GM12878 (cell line): ENCODE data around the gene RFLNA. TPM values are rescaled to one million over a fixed set of nuclear protein-coding genes. Genes with fewer than 3 reads are reported as not detected.

Source experiments
- ATAC-seq: fragments of 200-7000 bp; cut with Tn5 transposase; 3 replicates; pipeline ENCODE4 v1.9.1; 2020; ENCODE audit warnings: mild to moderate bottlenecking, moderate library complexity
- BruUV-seq: library from RNA; stranded (reverse); fragments of 400-500 nt; replicated peaks from 2 replicates; lab custom pipeline; 2021; lab: Mats Ljungman, UMichigan
- CTCF ChIA-PET: fragments of 300-600 bp; sonication (Branson Sonifier 250); formaldehyde crosslinking; extraction: SDS; loops from one replicate; lab custom pipeline; 2021; ENCODE audit warnings: inconsistent platforms; lab: Yijun Ruan, JAX
- POLR2A ChIA-PET: fragments of 350-600 bp; formaldehyde crosslinking; extraction: SDS; loops from one replicate; lab custom pipeline; 2021; ENCODE audit warnings: inconsistent platforms; lab: Charles Lee
- RAD21 ChIA-PET: fragments of 300-600 bp; sonication (Branson Sonifier 250); formaldehyde crosslinking; loops from one replicate; lab custom pipeline; 2023; ENCODE audit warnings: antibody characterized with exemption; ENCODE audit not compliant: unreplicated experiment; lab: Charles Lee
- SMC1A ChIA-PET: fragments of 300-600 bp; sonication (Branson Sonifier 250); formaldehyde crosslinking; loops from one replicate; lab custom pipeline; 2023; ENCODE audit not compliant: unreplicated experiment, uncharacterized antibody; lab: Charles Lee
- DNase-seq: peaks from one replicate; pipeline ENCODE4 v3.0.0-alpha.2; 2011; ENCODE audit warnings: low read depth, low spot score
- FAIRE-seq: peaks from 3 replicates; lab custom pipeline; 2011; peaks lifted over from hg19 to GRCh38; lab: Jason Lieb, UNC
- H2AFZ ChIP-seq: 2 replicates; pipeline ENCODE4 v1.6.0; 2011; ENCODE audit warnings: low read depth, low read length, control low read depth; ENCODE audit not compliant: control insufficient read depth
- H3K27ac ChIP-seq: 2 replicates; pipeline ENCODE4 v1.5.1; 2011; ENCODE audit warnings: control low read depth; ENCODE audit not compliant: control insufficient read depth, insufficient read depth
- H3K27me3 ChIP-seq, 2 experiments: replicated peaks in 1 of 2; 2 replicates each; pipeline versions ENCODE4 v1.6.0 to v1.6.1; 2011; ENCODE audit warnings: low read length in 1 of 2; ENCODE audit not compliant: control insufficient read depth in 2 of 2, insufficient read depth in 2 of 2
- H3K36me3 ChIP-seq, 2 experiments: 2 replicates each; pipeline ENCODE4 v1.5.1; 2011; ENCODE audit warnings: low read length in 1 of 2; ENCODE audit not compliant: control insufficient read depth in 2 of 2, insufficient read depth in 2 of 2
- H3K4me1 ChIP-seq: 2 replicates; pipeline ENCODE4 v1.6.1; 2011; ENCODE audit warnings: mild to moderate bottlenecking, low read length, moderate library complexity, mixed read lengths; ENCODE audit not compliant: control insufficient read depth, insufficient read depth
- H3K4me2 ChIP-seq: 2 replicates; pipeline ENCODE4 v1.6.0; 2011; ENCODE audit warnings: control low read depth; ENCODE audit not compliant: control insufficient read depth, insufficient read depth
- H3K4me3 ChIP-seq: fragments of 200-600 bp; sonication (generic); 2 replicates; pipeline ENCODE4 v1.5.1; 2016
- H3K79me2 ChIP-seq: 2 replicates; pipeline ENCODE4 v1.6.0; 2011; ENCODE audit warnings: low read length; ENCODE audit not compliant: control insufficient read depth, insufficient read depth
- H3K9ac ChIP-seq: 2 replicates; pipeline ENCODE4 v1.8.0; 2011; ENCODE audit warnings: low read length, control low read depth, mixed read lengths; ENCODE audit not compliant: control insufficient read depth, insufficient read depth
- H3K9me3 ChIP-seq: replicated peaks from 3 replicates; pipeline ENCODE4 v1.5.1; 2011; ENCODE audit warnings: mild to moderate bottlenecking, low read length; ENCODE audit not compliant: control insufficient read depth, insufficient read depth
- H4K20me1 ChIP-seq: 2 replicates; pipeline ENCODE4 v1.6.0; 2011; ENCODE audit not compliant: control insufficient read depth, insufficient read depth
- BCL11A ChIP-seq: IDR thresholded peaks from 2 replicates; pipeline ENCODE4 v1.6.1; 2011; ENCODE audit warnings: low read depth, low read length
- CBFB ChIP-seq: IDR thresholded peaks from 2 replicates; pipeline ENCODE4 v1.6.1; 2016; ENCODE audit warnings: antibody characterized with exemption, low read depth
- CBX5 ChIP-seq: sonication (generic); IDR thresholded peaks from 2 replicates; pipeline ENCODE4 v1.6.1; 2016; ENCODE audit warnings: low read depth, moderate library complexity, mild to moderate bottlenecking, inconsistent platforms
- CEBPB ChIP-seq, 2 experiments: fragments of 150-350 bp in 1 of 2; IDR thresholded peaks; 2 replicates each; pipeline ENCODE4 v1.6.1; 2012 to 2014; ENCODE audit warnings: low read depth in 2 of 2, low read length in 2 of 2, borderline replicate concordance in 1 of 2, inconsistent platforms in 1 of 2
- CHD1 ChIP-seq: IDR thresholded peaks from 2 replicates; pipeline ENCODE4 v1.6.1; 2012; ENCODE audit warnings: low read depth, low read length, improper control_type of control experiment
- E2F4 ChIP-seq: IDR thresholded peaks from 2 replicates; pipeline ENCODE4 v1.6.1; 2012; ENCODE audit warnings: low read depth, low read length, improper control_type of control experiment
- E2F8 ChIP-seq: fragments of 450-650 bp; IDR thresholded peaks from 2 replicates; pipeline ENCODE4 v1.6.1; 2018; ENCODE audit warnings: mild to moderate bottlenecking, low read depth, moderate library complexity; ENCODE audit not compliant: partially characterized antibody
- JUNB ChIP-seq: IDR thresholded peaks from 2 replicates; pipeline ENCODE4 v1.6.1; 2016; ENCODE audit warnings: antibody characterized with exemption, mild to moderate bottlenecking
- MEF2B ChIP-seq: fragments of 450-650 bp; IDR thresholded peaks from 2 replicates; pipeline ENCODE4 v1.6.1; 2018; ENCODE audit warnings: mild to moderate bottlenecking, moderate library complexity; ENCODE audit not compliant: partially characterized antibody, poor library complexity, severe bottlenecking
- MXI1 ChIP-seq: fragments of 150-350 bp; IDR thresholded peaks from 2 replicates; pipeline ENCODE4 v1.6.1; 2011; ENCODE audit warnings: low read depth, mild to moderate bottlenecking, inconsistent platforms, low read length, improper control_type of control experiment
- POLR2A ChIP-seq: IDR thresholded peaks from 2 replicates; pipeline ENCODE4 v1.6.1; 2011; ENCODE audit warnings: low read depth, mild to moderate bottlenecking, low read length
- REST ChIP-seq: IDR thresholded peaks from 2 replicates; pipeline ENCODE4 v1.6.1; 2012; ENCODE audit warnings: mild to moderate bottlenecking, low read depth, low read length
- SUZ12 ChIP-seq: fragments of 200-600 bp; sonication (generic); IDR thresholded peaks from one replicate; pipeline ENCODE4 v1.6.1; 2018; ENCODE audit warnings: antibody characterized with exemption, mild to moderate bottlenecking; ENCODE audit not compliant: unreplicated experiment
- USF2 ChIP-seq: IDR thresholded peaks from 2 replicates; pipeline ENCODE4 v1.6.1; 2011; ENCODE audit warnings: low read depth, low read length, improper control_type of control experiment, borderline replicate concordance
- ZNF274 ChIP-seq: IDR thresholded peaks from one replicate; pipeline ENCODE4 v1.8.0; 2011; ENCODE audit not compliant: insufficient read length, insufficient read depth
- WGBS: methylation state at CpG from one replicate; pipeline ENCODE4 v1.1.6; 2016; ENCODE audit warnings: low lambda C conversion rate; ENCODE audit not compliant: insufficient replicate concordance, insufficient coverage; ENCODE audit errors: missing lambda C conversion rate; 5-methylcytosine and 5-hydroxymethylcytosine counted together
- in situ Hi-C: fragments of 300-500 bp; cut with MboI; formaldehyde crosslinking; loops from 9 replicates; pipeline ENCODE4 v1.14.3; 2018; ENCODE audit warnings: mixed read lengths
- intact Hi-C: fragments of 100-400 bp; cut with micrococcal nuclease; formaldehyde crosslinking; loops from one replicate; pipeline ENCODE4 v1.14.2; 2022; ENCODE audit not compliant: unreplicated experiment
- polyA plus RNA-seq, 11 experiments: library from polyadenylated mRNA; depleted of rRNA in 4 of 11; unstranded in 6 of 11; stranded (reverse) in 5 of 11; fragments of >200 nt; fragmentation: Nextera tagmentation in 4 of 11; fragmentation: Illumina TruSeq in 1 of 11; extraction: Ambion mirVana in 4 of 11; extraction: Trizol in 1 of 11; gene quantifications; 1 replicate in 1 of 11; 2 replicates in 10 of 11; pipeline versions ENCODE4 v1.2.1 to v1.2.3, GENCODE V29; 2011 to 2016; ENCODE audit warnings: inconsistent platforms in 2 of 11, missing spikeins in 2 of 11, low read depth in 1 of 11
- total RNA-seq, 4 experiments: library from RNA; depleted of rRNA in 3 of 4; stranded (reverse); fragments of >200 nt in 3 of 4; fragmentation: Illumina TruSeq in 1 of 4; extraction: Trizol in 1 of 4; gene quantifications; 2 replicates each; pipeline versions ENCODE4 v1.2.1 to v1.2.3, GENCODE V29; 2013 to 2021

The RFLNA gene
- total and polyA plus RNA-seq, 10 of the 15 experiments (the other 5 are each of a cell fraction or from before 2014, with no cell fraction given), result 0.08 TPM; not detected in 9

- no peaks in the 10 kb centered on the region for H3K4me1 ChIP-seq
- intact Hi-C loops, result no loop called here
- no peak overlapping the region for H3K4me2 ChIP-seq
- ChIA-PET RAD21 (no interaction called here), SMC1A (no interaction called here), POLR2A (no interaction called here), CTCF (no interaction called here)
- no peak overlapping the region for H3K27ac ChIP-seq
- ATAC-seq (no peak), DNase-seq (no peak), FAIRE-seq (no peak)
- BruUV-seq, result no TSS peak
- H2AFZ ChIP-seq, result no peak overlapping the region
- WGBS, result 53% methylated on average over 21 of the region's 21 CpGs
- H3K9ac ChIP-seq, result no peak overlapping the region
- peaks cover 0 to 1% of the 10 kb centered on the region in 2 experiments; a peak in 2 of 4 replicates for H3K27me3 ChIP-seq
- no peaks in the 10 kb centered on the region for H4K20me1 ChIP-seq
- no peak overlapping the region for H3K4me3 ChIP-seq
- no peaks in the 10 kb centered on the region for H3K36me3 ChIP-seq
- H3K79me2 ChIP-seq, result no peaks in the 10 kb centered on the region
- no peaks in the 10 kb centered on the region; the same call in 2 of the 3 replicates for H3K9me3 ChIP-seq
- in situ Hi-C loops, result no loop called here
- TF ChIP-seq CBX5 (no peak), MEF2B (no peak), CHD1 (no peak), E2F8 (no peak), ZNF274 (no peak), JUNB (no peak), E2F4 (no peak), USF2 (no peak), CBFB (no peak), CEBPB (IDR thresholded peaks at IDR 0.05; ENCODE audit: borderline replicate concordance in 1 of 2, low read depth in 2 of 2, low read length in 2 of 2) (no peak), SUZ12 (no peak), MXI1 (no peak), REST (no peak), BCL11A (no peak), POLR2A (no peak)
Measured at GRCh38 chr12:124289634-124290600, 5.0 kb upstream of the RFLNA start.
